Right lobe of liver (tissue), 4 donors: Measurements from ENCODE around the gene KLK7.

ENCODE experiments used
- POLR2A ChIP-seq: fragments of 450-650 bp; IDR thresholded peaks from one replicate; pipeline ENCODE4 v1.6.1; 2017; ENCODE audit warnings: antibody characterized with exemption, mild to moderate bottlenecking
- TF ChIP-seq, protein P1 (sequence below), 4 donors: fragments of 200-600 bp in 3 of 4; fragments of 450-650 bp in 1 of 4; IDR thresholded peaks; one replicate each; pipeline versions ENCODE4 v1.5.1 to v1.8.0; 2016 to 2022; ENCODE audit warnings: antibody characterized with exemption in 4 of 4, mild to moderate bottlenecking in 2 of 4
- donor health status: DM: no; HTN: no; CAD: no.
- donor health status: DM: no; HTN: no; CAD: no.
- donor health status: DM: no; HTN: yes; CAD: no.

- TF ChIP-seq, protein P1, sequence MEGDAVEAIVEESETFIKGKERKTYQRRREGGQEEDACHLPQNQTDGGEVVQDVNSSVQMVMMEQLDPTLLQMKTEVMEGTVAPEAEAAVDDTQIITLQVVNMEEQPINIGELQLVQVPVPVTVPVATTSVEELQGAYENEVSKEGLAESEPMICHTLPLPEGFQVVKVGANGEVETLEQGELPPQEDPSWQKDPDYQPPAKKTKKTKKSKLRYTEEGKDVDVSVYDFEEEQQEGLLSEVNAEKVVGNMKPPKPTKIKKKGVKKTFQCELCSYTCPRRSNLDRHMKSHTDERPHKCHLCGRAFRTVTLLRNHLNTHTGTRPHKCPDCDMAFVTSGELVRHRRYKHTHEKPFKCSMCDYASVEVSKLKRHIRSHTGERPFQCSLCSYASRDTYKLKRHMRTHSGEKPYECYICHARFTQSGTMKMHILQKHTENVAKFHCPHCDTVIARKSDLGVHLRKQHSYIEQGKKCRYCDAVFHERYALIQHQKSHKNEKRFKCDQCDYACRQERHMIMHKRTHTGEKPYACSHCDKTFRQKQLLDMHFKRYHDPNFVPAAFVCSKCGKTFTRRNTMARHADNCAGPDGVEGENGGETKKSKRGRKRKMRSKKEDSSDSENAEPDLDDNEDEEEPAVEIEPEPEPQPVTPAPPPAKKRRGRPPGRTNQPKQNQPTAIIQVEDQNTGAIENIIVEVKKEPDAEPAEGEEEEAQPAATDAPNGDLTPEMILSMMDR (IDR thresholded peaks at IDR 0.05): no peak
- TF ChIP-seq POLR2A: no peak
Measured at GRCh38 chr19:51018745-51019543, 35.2 kb upstream of the KLK7 start.
